ENCODE measurements around the gene RIMBP3C. TPM values are rescaled to one million over a fixed set of nuclear protein-coding genes. Genes with fewer than 3 reads are reported as not detected.

The RIMBP3C gene
- total RNA-seq, 4 donors from 2014 or later, result 0.04 TPM; not detected in 3

DNA sequence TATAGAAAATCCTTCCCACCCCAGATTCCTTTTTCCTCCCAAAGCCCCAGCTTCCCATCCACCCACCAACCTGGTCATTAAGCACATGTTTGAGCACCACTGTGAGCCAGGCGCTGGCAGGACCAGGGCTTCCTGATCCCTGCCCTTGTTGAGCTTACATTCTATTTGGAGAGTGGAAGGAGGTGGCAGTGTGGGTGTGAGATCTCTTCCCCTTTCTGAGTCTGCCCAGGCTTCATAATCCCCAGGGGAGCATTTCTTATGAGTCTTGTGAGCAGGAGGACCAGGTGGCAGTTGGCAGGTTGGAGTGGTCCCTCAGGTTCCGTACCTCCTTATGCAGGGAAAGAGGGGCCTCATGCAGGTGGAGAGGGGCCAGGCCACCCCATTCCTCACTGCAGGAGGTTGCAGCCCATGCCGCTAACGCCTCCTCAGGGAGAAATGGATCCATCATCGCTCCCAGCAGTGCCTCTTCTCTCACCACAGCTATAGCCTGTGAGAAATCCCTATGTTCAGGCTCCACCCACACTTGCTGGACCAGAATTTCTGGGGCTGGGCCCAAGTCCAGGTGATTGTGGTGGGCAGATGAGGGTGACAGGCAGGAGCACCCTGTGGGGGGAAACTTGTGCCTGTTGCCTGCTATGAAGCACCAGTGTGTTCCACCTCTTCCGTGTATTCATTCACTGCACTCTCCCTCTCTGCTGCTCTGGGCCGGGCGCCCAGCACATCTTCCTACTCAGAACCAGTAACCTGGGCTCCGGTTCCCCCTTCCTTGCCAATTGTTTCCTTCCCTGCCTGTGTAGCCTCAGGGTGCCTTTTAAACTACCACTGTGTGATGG is 39.8 kb upstream of the RIMBP3C start:
- peaks cover 0 to 29% of the 10 kb centered on the region in 2 donors for H3K36me3 ChIP-seq
- H3K9me3 ChIP-seq, result no peaks in the 10 kb centered on the region
- no peak for TF ChIP-seq POLR2A (IDR thresholded peaks at IDR 0.05)
- TF ChIP-seq, protein P1, sequence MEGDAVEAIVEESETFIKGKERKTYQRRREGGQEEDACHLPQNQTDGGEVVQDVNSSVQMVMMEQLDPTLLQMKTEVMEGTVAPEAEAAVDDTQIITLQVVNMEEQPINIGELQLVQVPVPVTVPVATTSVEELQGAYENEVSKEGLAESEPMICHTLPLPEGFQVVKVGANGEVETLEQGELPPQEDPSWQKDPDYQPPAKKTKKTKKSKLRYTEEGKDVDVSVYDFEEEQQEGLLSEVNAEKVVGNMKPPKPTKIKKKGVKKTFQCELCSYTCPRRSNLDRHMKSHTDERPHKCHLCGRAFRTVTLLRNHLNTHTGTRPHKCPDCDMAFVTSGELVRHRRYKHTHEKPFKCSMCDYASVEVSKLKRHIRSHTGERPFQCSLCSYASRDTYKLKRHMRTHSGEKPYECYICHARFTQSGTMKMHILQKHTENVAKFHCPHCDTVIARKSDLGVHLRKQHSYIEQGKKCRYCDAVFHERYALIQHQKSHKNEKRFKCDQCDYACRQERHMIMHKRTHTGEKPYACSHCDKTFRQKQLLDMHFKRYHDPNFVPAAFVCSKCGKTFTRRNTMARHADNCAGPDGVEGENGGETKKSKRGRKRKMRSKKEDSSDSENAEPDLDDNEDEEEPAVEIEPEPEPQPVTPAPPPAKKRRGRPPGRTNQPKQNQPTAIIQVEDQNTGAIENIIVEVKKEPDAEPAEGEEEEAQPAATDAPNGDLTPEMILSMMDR (IDR thresholded peaks at IDR 0.05 in 4 of 5, conservative IDR thresholded peaks at IDR 0.05 in 1 of 5), result no peak
- intact Hi-C loops (cut with DNase I; ENCODE audit: low total_unique reads), result no loop called here
- ATAC-seq, result no peak
- H3K4me1 ChIP-seq, result peaks cover 43 to 59% of the 10 kb centered on the region in 2 donors
- no peak overlapping the region for H3K27ac ChIP-seq
- in situ Hi-C loops (cut with MboI; ENCODE audit: low sequenced_read_pairs in 4 of 4), result no loop called here
- DNase-seq, result no peak
- H3K4me3 ChIP-seq, result no peak overlapping the region
- H3K27me3 ChIP-seq, result no peaks in the 10 kb centered on the region

DNA sequence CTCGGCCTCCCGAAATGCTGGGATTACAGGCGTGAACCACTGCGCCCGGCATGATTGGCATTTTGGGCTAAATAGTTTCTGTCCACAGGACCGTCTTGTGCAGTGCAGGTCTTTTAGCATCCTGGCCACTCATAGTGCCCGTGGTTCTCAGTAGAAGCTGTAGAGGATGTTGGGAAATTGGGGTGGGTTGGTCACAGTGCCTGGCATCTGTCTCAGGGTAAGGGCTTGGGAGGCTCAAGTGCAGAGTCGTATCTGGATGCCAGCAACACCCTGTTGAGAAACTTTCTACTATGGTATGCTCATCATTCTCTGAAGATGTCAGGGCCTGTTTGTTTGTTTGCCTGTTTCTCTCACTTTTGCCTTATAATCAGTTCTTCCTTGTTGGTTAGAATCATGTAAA is 38.1 kb upstream of the RIMBP3C start:
- Histone ChIP-seq H3K27me3 (no peaks in the 10 kb centered on the region), H3K4me1 (peaks cover 33 to 54% of the 10 kb centered on the region in 2 donors), H3K9me3 (no peaks in the 10 kb centered on the region), H3K27ac (no peak overlapping the region), H3K4me3 (no peak overlapping the region), H3K36me3 (peaks cover 0 to 17% of the 10 kb centered on the region in 2 donors)
- in situ Hi-C loops (cut with MboI; ENCODE audit: low sequenced_read_pairs in 4 of 4) (no loop called here), intact Hi-C loops (cut with DNase I; ENCODE audit: low total_unique reads) (no loop called here)
- ATAC-seq (no peak), DNase-seq (no peak)
- TF ChIP-seq POLR2A (IDR thresholded peaks at IDR 0.05), result no peak
- TF ChIP-seq, protein P1 (IDR thresholded peaks at IDR 0.05 in 4 of 5, conservative IDR thresholded peaks at IDR 0.05 in 1 of 5), result no peak

DNA sequence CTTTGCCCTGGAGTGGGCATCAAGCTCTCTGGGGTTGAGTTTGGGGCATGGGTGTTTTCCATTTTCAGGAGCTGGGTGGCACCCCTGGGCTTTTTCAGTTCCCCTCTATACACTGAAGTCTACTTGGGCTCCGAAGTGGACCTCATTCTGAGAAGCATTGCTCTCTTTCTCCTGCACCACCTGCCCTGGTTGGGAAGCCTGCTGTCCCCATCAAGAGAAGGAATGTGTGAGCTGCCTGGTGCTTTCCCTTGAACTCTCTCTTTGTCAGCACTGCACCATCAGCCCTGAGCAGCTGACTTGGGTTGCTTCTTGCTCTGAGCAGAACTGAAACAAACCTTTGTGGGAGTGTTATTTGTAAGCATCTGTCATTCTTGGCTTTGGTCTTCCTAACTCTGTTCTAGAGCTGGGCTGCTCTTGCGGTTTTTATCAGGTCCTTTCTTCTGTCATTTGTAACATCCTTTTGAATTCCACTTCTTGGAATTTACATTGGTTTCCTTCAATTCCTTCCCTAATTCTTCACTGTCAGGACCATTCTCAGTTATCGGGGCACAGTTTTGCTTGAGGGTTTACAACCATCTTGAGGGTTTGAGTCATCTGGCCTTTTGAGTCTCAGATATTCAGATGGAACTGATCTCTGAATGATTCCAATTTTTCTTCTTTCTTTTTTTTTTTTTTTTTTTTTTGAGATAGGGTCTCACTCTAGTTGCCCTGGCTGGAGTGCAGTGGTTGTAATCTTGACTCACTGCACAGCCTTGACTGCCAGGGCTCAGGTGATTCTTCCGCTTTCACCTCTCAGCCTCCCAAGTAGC is 36.7 kb upstream of the RIMBP3C start:
- no peak for TF ChIP-seq POLR2A (IDR thresholded peaks at IDR 0.05)
- TF ChIP-seq, protein P1 (IDR thresholded peaks at IDR 0.05 in 4 of 5, conservative IDR thresholded peaks at IDR 0.05 in 1 of 5), result no peak
- in situ Hi-C loops (cut with MboI; ENCODE audit: low sequenced_read_pairs in 4 of 4) (no loop called here), intact Hi-C loops (cut with DNase I; ENCODE audit: low total_unique reads) (no loop called here)

DNA sequence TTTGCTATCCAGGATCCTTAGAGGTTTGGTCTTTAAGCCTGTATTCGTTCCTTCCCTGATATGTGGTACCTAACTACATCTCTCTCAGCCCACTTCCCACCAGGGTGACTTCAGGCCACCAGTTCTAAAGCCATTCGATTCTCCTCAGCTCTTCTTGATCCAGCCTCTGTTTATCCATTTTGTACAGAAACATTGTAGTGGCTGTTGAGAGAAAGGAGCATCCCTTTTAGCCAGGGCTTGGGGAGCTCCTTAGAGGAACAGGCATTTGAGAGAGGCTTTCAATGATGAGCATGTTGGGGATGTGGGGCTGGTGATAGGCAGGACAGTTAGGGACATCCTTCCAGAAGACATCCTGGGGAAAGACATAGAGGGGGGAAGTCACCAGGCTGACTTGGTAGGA is 34.1 kb upstream of the RIMBP3C start:
- intact Hi-C loops (cut with DNase I; ENCODE audit: low total_unique reads), result no loop called here
- no peaks in the 10 kb centered on the region for H3K27me3 ChIP-seq
- H3K27ac ChIP-seq, result no peak overlapping the region
- ATAC-seq (no peak), DNase-seq (no peak)
- H3K36me3 ChIP-seq, result no peaks in the 10 kb centered on the region
- in situ Hi-C loops (cut with MboI; ENCODE audit: low sequenced_read_pairs in 4 of 4), result no loop called here
- TF ChIP-seq POLR2A (IDR thresholded peaks at IDR 0.05), result no peak
- TF ChIP-seq, protein P1 (IDR thresholded peaks at IDR 0.05 in 4 of 5, conservative IDR thresholded peaks at IDR 0.05 in 1 of 5), result no peak
- peaks cover 4 to 33% of the 10 kb centered on the region in 2 donors for H3K4me1 ChIP-seq
- no peaks in the 10 kb centered on the region for H3K9me3 ChIP-seq
- no peak overlapping the region for H3K4me3 ChIP-seq

More for the DNA sequence above, 36.7 kb upstream of the RIMBP3C start:
- no peaks in the 10 kb centered on the region for H3K27me3 ChIP-seq
- H3K27ac ChIP-seq, result no peak overlapping the region
- peaks cover 25 to 50% of the 10 kb centered on the region in 2 donors for H3K4me1 ChIP-seq
- H3K36me3 ChIP-seq, result peaks cover 0 to 4% of the 10 kb centered on the region in 2 donors
- ATAC-seq (no peak), DNase-seq (no peak)
- H3K9me3 ChIP-seq, result no peaks in the 10 kb centered on the region
- H3K4me3 ChIP-seq, result no peak overlapping the region

All from gastrocnemius medialis (tissue), 4 donors.